ENCODE measurements around the gene HOXC10.
A peak's percentile ranks its signal among the peaks of the same experiment; 100 is the strongest.

HOXC10 gene

DNA sequence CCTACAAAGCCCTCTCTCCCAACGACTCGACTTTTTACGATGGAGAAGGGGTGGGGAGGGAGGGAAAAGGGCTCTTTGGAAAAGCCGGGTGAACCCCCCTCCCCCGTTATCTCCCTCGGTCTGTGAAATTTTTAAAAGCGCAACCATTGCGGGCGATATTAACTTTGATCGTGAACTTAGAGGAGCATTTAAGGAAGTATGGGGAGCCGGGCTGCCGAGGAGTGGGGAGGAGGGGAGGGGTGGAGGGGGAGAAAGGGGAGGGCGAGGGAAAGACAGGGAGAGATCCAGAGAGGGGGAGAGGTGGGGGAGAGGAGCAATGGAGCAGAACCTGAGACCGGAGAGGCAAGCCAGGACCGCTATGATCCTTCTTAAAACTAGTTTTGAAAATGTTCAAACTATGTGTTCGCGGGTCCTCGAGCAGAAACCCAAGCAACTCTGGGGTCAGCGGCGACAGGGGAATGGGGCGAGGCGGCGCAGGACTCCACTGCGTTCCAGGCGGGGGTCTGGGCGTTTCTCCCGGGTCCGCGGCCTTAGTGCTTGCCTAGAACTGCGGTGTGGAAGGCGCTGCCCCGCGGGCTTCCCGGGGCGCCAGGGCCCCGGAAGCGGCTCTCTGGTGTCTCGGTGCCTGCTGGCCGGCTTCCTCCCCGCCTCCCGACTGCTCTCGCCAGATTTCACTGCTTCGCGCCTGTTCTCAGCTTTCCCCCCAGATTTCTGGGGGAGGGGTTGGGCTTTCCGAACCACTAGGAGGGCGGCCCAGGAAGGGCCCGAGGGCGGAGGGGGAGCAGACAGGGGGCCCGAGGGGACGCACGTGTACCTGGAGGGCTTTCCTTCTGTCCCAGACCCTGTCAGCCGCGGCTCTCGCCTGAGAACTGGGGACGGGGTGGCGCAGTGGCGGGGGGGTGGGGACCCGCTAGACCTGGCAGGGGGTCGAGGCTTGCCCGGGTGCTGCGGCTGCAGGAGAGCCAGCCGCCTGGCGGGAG, 10.6 kb upstream of the HOXC10 start, which contains the start of gene HOTAIR:
Gene HOTAIR (minus strand): TSS at position 871 of the 980 bp plus-strand sequence.
- no peak within 1 kb of the TSS for H3K9ac ChIP-seq (ENCODE audit: low read length in 2 of 2)
- H3K4me3 ChIP-seq (ENCODE audit: low read length in 2 of 2), result peak within 1 kb of the TSS in 1 of 2 donors; percentile 49

DNA sequence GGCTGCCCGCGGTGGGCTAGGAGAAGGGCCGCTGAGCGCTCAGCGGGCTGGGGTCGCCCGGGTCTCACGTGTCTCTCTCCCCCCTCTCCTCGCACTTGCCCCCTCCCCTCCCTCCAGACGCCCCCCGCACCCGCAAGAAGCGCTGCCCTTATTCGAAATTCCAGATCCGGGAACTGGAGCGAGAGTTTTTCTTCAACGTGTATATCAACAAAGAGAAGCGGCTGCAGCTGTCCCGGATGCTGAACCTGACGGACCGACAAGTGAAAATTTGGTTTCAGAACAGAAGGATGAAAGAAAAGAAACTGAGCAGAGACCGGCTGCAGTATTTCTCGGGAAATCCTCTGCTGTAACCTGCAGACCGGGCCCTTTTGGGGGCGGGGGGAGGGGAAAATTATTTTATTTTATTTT, 9.9 kb upstream of the HOXC10 start:
- Histone ChIP-seq H3K4me3 (ENCODE audit: low read length in 2 of 2) (no peak overlapping the region), H3K4me1 (ENCODE audit: control insufficient read depth, insufficient read depth, low read length) (peaks cover 14% of the 10 kb centered on the region), H3K27me3 (ENCODE audit: control insufficient read depth in 1 of 2, insufficient read depth in 2 of 2, low read length in 2 of 2) (peaks cover 86 to 96% of the 10 kb centered on the region in 2 donors), H3K36me3 (ENCODE audit: control insufficient read depth in 2 of 2, insufficient read depth in 2 of 2, low read length in 2 of 2) (no peaks in the 10 kb centered on the region), H3K27ac (ENCODE audit: low read length) (no peak overlapping the region), H3K9ac (ENCODE audit: low read length in 2 of 2) (no peak overlapping the region), H3K9me3 (ENCODE audit: control insufficient read depth in 2 of 2, low read length in 2 of 2) (no peaks in the 10 kb centered on the region)

More for the DNA sequence above, 10.6 kb upstream of the HOXC10 start, which contains the start of gene HOTAIR:
- Histone ChIP-seq H3K27ac (ENCODE audit: low read length) (no peak within 1 kb of the TSS), H3K27me3 (ENCODE audit: control insufficient read depth in 1 of 2, insufficient read depth in 2 of 2, low read length in 2 of 2) (peaks cover 86 to 96% of the 10 kb centered on the region in 2 donors), H3K36me3 (ENCODE audit: control insufficient read depth in 2 of 2, insufficient read depth in 2 of 2, low read length in 2 of 2) (no peaks in the 10 kb centered on the region), H3K9me3 (ENCODE audit: control insufficient read depth in 2 of 2, low read length in 2 of 2) (no peaks in the 10 kb centered on the region), H3K4me1 (ENCODE audit: control insufficient read depth, insufficient read depth, low read length) (peaks cover 14% of the 10 kb centered on the region)

DNA sequence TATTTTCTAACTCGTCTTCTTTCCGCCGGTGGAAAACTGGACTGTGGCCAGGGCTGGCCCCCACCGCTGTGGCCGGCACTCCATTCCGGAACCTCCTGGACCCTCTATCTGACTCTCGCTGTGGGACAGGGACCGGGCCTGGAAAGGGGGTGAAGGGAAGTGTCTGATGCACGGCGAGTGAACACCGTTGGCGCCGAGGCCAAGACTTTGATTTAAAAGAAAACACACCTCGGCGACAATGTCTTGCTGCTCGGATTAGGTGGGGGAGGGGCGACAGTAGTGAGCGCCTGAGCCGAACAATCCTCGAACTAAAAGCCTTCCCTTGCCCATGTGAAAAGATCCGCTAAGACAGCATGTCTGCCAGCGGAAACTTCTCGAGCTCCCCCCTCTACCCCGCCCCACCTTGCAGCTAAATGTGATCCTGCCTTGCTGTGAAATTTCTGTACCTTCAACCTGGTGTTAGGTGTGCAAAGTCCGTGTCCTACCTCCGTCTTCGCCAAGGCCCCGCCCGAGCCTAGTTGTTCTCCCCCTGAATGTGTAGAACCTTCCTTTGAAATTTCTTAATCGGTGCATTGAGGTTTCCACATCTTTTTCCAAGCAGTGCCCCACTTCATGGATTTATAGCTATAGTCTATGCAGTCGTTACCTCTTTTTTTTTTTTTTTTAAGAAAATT, 9.3 kb upstream of the HOXC10 start:
- peaks cover 14% of the 10 kb centered on the region for H3K4me1 ChIP-seq (ENCODE audit: control insufficient read depth, insufficient read depth, low read length)

DNA sequence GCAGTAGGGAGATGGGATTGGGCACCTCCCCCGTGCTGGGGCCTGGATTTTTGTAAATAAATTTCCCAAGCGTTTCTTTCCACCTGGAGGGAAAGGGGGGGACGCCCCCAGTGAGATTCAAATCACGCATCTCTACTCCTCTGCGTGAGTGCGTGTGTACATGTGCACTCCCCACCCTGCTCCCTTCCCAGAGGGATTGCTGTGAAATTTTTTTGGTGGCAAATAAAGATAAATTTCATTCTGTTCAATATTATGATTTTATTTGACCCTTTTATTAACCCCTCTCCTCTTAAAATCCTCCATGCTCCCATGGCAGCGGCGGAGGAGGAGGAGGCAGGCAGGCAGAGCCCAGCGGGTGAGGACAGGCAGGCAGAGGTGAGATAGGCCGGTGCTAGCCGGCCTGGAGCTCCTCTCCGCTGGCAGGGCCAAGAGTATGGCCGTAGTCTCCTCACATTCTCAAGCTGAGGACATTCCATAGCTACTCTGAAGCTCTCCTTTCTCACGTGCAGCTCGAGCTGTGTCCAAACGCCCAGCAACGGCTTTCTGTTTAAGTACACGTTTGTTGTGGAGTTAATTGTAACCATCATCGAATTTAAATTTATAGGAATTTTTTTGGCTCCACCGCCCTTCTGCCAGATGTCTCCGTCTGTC, 8.6 kb upstream of the HOXC10 start:
- H3K4me1 ChIP-seq (ENCODE audit: control insufficient read depth, insufficient read depth, low read length), result peaks cover 14% of the 10 kb centered on the region
- H3K9ac ChIP-seq (ENCODE audit: low read length in 2 of 2), result no peak overlapping the region
- H3K4me3 ChIP-seq (ENCODE audit: low read length in 2 of 2), result no peak overlapping the region
- no peaks in the 10 kb centered on the region for H3K9me3 ChIP-seq (ENCODE audit: control insufficient read depth in 2 of 2, low read length in 2 of 2)
- H3K27ac ChIP-seq (ENCODE audit: low read length), result no peak overlapping the region
- H3K36me3 ChIP-seq (ENCODE audit: control insufficient read depth in 2 of 2, insufficient read depth in 2 of 2, low read length in 2 of 2), result no peaks in the 10 kb centered on the region
- H3K27me3 ChIP-seq (ENCODE audit: control insufficient read depth in 1 of 2, insufficient read depth in 2 of 2, low read length in 2 of 2), result peaks cover 83 to 93% of the 10 kb centered on the region in 2 donors

More for the DNA sequence above, 9.3 kb upstream of the HOXC10 start:
- no peaks in the 10 kb centered on the region for H3K36me3 ChIP-seq (ENCODE audit: control insufficient read depth in 2 of 2, insufficient read depth in 2 of 2, low read length in 2 of 2)
- peak overlapping the region in 1 of 2 donors; percentile 40 for H3K4me3 ChIP-seq (ENCODE audit: low read length in 2 of 2)
- H3K27me3 ChIP-seq (ENCODE audit: control insufficient read depth in 1 of 2, insufficient read depth in 2 of 2, low read length in 2 of 2), result peaks cover 83 to 93% of the 10 kb centered on the region in 2 donors
- no peaks in the 10 kb centered on the region for H3K9me3 ChIP-seq (ENCODE audit: control insufficient read depth in 2 of 2, low read length in 2 of 2)
- H3K27ac ChIP-seq (ENCODE audit: low read length), result no peak overlapping the region
- H3K9ac ChIP-seq (ENCODE audit: low read length in 2 of 2), result no peak overlapping the region

DNA sequence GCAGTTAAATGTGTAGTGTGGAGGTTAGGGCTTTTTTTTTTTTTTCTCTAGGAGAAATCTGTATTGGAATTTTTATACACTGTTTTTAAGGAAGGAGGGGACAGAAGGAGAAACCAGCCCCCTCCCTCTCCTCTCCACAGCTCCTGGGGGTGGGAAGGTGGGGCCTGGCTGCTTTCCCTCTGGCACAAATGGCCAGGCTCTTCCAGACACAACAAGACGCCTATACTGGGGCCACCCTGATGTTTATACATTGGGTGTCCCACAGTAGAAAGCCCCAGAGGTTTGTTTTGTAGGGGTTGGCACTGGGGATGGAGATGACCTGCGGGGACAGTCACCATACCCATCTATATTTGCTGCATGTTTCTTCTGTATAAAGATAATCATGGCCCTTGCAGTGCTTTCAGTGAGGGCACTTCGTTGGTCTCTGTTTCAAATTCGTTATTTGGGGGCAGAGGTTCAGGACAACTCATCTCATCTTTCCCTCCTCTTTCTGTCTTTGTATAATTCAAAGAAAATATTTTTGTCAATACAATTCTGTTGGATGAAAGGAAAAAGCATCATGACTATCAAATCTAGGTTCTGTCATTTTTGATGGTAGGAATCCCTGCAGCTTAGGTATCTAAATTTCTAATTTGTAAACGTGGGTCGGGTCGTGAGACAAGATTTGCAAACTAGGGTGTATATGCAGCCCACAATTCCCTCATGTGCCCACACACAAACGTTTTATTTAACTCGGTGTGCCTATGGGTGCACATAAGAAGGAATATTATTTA, 7.9 kb upstream of the HOXC10 start:
- H3K27ac ChIP-seq (ENCODE audit: low read length), result no peak overlapping the region
- no peak overlapping the region for H3K9ac ChIP-seq (ENCODE audit: low read length in 2 of 2)
- H3K4me1 ChIP-seq (ENCODE audit: control insufficient read depth, insufficient read depth, low read length), result peaks cover 14% of the 10 kb centered on the region
- no peaks in the 10 kb centered on the region for H3K36me3 ChIP-seq (ENCODE audit: control insufficient read depth in 2 of 2, insufficient read depth in 2 of 2, low read length in 2 of 2)
- no peak overlapping the region for H3K4me3 ChIP-seq (ENCODE audit: low read length in 2 of 2)
- H3K9me3 ChIP-seq (ENCODE audit: control insufficient read depth in 2 of 2, low read length in 2 of 2), result no peaks in the 10 kb centered on the region
- peaks cover 82 to 92% of the 10 kb centered on the region in 2 donors for H3K27me3 ChIP-seq (ENCODE audit: control insufficient read depth in 1 of 2, insufficient read depth in 2 of 2, low read length in 2 of 2)

DNA sequence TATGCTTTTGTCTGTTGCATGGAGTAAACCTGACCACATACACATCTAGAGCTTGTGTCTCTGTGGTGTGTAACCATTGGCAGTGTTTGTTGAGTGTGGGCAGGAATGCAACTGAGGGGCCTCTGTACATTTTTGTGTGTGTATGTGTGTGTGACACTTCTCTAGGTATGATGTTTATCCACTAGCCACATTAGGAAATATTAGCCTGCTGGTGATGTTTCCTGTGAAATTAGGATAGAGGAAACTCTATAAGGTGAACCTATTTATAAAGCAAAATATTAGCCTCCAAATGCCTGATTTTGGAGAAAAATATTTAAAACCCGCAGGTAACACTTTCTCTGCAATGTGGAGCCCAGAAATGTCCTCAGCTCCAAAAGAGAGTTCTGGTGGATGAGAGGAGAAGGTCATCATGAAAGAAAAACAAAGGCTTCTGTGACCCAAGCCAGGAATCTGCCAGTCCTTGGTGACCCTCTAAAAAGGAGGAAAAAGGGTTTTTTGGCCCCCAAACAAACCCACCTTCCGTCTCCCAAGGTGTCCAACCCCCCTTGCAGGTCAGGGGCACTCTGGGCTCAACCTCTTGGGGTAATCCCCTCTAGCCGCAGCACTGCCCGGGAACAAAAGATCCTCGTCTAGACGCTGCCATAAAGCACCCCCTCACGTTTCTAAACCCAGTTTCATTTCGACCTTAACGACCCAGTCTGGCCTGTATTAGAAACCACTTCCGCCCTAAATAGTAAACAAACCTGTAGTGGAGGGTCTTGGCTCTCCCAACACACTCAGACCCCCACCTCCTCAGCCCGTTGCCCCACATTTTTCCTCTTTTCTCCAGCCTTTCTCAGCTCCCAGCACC, 7.1 kb upstream of the HOXC10 start:
- H3K27me3 ChIP-seq (ENCODE audit: control insufficient read depth in 1 of 2, insufficient read depth in 2 of 2, low read length in 2 of 2), result peaks cover 82 to 92% of the 10 kb centered on the region in 2 donors

DNA sequence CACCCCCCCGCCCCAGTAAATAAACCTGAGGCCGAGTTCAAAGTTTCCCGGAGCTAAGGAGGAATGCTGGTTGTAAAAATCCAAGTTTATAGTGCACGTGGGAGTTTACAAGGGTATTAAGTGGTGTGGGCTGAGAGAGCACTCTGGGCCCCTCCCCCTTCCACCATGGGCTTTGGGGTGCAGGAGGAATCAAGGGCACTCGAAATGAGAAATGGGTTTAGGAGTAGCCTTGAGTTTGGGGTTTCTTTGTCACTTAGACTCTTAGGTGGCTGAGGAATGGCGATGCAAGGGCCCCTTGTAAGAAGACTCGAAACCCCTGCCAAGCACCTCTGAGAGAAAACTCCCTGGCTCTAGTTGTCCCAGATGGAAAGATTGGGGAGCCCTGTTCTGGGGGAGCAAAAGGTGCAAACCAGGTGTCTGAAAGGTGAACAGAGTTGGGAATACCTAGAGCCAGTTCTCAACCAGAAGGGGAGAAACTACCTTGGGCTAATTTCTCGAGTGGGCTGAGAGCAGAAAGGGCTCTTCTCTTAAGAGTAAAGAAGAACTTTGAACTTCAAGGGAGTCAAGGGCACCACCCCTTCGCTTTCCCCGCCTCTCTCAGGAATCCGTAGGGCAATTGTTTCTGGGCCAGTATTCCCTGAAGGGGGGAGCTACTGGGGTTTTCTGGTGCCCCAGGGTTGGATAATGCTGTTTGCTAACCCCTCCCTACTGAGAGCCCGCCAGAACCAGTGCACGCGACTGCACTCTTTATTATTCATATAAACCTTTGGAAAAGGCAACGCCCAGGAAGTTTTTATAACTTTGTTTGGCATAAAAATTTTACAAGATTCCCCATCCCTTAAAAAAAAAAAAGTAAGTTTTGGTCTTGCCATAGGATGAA, 6.2 kb upstream of the HOXC10 start:
- H3K4me3 ChIP-seq (ENCODE audit: low read length in 2 of 2), result no peak overlapping the region

More for the DNA sequence above, 7.1 kb upstream of the HOXC10 start:
- Histone ChIP-seq H3K9ac (ENCODE audit: low read length in 2 of 2) (no peak overlapping the region), H3K36me3 (ENCODE audit: control insufficient read depth in 2 of 2, insufficient read depth in 2 of 2, low read length in 2 of 2) (no peaks in the 10 kb centered on the region), H3K27ac (ENCODE audit: low read length) (no peak overlapping the region), H3K4me1 (ENCODE audit: control insufficient read depth, insufficient read depth, low read length) (peaks cover 14% of the 10 kb centered on the region), H3K9me3 (ENCODE audit: control insufficient read depth in 2 of 2, low read length in 2 of 2) (no peaks in the 10 kb centered on the region), H3K4me3 (ENCODE audit: low read length in 2 of 2) (no peak overlapping the region)

DNA sequence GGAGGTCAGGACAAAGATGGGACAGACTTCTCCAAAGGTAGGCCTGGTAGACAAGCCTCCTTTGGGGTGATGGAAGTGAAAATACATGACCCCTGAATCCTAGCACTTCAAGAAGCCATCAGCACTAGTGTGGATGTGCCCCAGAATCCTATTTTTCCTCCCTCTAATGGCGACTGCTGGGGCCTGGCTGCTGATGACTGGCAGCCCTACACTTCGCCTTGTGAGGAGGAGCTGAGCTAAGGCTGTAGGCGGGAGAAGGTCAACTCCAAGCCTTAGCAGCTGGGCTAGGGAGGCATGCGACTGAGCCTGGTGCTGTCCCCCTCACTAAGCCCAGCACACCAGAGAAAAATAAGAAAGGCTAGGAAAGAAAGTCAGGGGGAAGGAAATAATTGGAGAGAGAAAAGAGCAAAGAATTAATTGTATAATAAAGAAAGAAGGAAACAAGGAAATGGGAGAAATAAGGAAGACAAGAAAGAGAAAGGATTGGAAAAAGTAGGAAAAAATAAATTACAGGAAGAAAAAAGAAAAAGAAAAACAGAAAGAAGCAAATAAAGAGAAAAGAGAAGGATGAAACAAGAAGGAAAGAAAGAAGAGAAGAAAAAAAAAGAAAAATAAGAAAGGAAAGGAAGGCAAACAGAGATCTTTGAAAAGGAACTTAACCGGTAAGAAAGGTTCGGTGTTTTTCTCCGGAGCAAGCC, 4.7 kb upstream of the HOXC10 start:
- no peaks in the 10 kb centered on the region for H3K9me3 ChIP-seq (ENCODE audit: control insufficient read depth in 2 of 2, low read length in 2 of 2)
- H3K9ac ChIP-seq (ENCODE audit: low read length in 2 of 2), result no peak overlapping the region
- H3K36me3 ChIP-seq (ENCODE audit: control insufficient read depth in 2 of 2, insufficient read depth in 2 of 2, low read length in 2 of 2), result no peaks in the 10 kb centered on the region
- H3K27ac ChIP-seq (ENCODE audit: low read length), result no peak overlapping the region
- H3K4me3 ChIP-seq (ENCODE audit: low read length in 2 of 2), result no peak overlapping the region
- peaks cover 12% of the 10 kb centered on the region for H3K4me1 ChIP-seq (ENCODE audit: control insufficient read depth, insufficient read depth, low read length)
- H3K27me3 ChIP-seq (ENCODE audit: control insufficient read depth in 1 of 2, insufficient read depth in 2 of 2, low read length in 2 of 2), result peaks cover 86 to 92% of the 10 kb centered on the region in 2 donors

More for the DNA sequence above, 6.2 kb upstream of the HOXC10 start:
- no peak overlapping the region for H3K27ac ChIP-seq (ENCODE audit: low read length)
- H3K9me3 ChIP-seq (ENCODE audit: control insufficient read depth in 2 of 2, low read length in 2 of 2), result no peaks in the 10 kb centered on the region
- no peaks in the 10 kb centered on the region for H3K36me3 ChIP-seq (ENCODE audit: control insufficient read depth in 2 of 2, insufficient read depth in 2 of 2, low read length in 2 of 2)
- H3K4me1 ChIP-seq (ENCODE audit: control insufficient read depth, insufficient read depth, low read length), result peaks cover 16% of the 10 kb centered on the region
- H3K9ac ChIP-seq (ENCODE audit: low read length in 2 of 2), result no peak overlapping the region
- H3K27me3 ChIP-seq (ENCODE audit: control insufficient read depth in 1 of 2, insufficient read depth in 2 of 2, low read length in 2 of 2), result peaks cover 82 to 92% of the 10 kb centered on the region in 2 donors

Data from stomach smooth muscle (tissue), 2 donors.